Stimulated activated naive CD4-positive, alpha-beta T cell treated with Interleukin-2 at 50 U/mL for 16 hours (primary cell): ENCODE results near the gene GTF3C1.

Experiments used
- DNase-seq: peaks from one replicate; lab custom pipeline; 2025; lab: John Stamatoyannopoulos, UW

The GTF3C1 gene

GRCh38 chr16:27426423-27427408, 123.0 kb downstream of the GTF3C1 start:
- DNase-seq: peak; percentile 55

DNA sequence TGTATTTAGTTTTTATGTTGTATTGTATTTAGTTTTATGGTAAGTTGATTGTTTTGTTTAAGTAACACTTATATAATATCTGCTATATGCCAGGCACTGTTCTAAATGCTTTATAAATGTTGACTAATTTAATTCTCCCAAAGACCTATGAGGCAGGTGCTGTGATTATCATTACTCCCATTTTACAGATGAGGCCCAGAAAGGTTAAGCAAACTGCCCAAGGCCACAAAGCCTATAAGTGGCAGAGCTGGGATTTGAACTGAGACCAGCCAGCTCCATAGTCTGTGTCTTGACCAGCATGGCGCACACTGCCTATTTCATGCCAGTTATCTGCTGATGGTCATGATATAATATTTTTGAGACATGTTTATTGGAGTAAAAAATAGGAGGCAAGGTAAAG, 123.8 kb downstream of the GTF3C1 start:
- no peak for DNase-seq

- DNase-seq: no peak
Observed at GRCh38 chr16:27424772-27425498, 124.8 kb downstream of the GTF3C1 start.

DNA sequence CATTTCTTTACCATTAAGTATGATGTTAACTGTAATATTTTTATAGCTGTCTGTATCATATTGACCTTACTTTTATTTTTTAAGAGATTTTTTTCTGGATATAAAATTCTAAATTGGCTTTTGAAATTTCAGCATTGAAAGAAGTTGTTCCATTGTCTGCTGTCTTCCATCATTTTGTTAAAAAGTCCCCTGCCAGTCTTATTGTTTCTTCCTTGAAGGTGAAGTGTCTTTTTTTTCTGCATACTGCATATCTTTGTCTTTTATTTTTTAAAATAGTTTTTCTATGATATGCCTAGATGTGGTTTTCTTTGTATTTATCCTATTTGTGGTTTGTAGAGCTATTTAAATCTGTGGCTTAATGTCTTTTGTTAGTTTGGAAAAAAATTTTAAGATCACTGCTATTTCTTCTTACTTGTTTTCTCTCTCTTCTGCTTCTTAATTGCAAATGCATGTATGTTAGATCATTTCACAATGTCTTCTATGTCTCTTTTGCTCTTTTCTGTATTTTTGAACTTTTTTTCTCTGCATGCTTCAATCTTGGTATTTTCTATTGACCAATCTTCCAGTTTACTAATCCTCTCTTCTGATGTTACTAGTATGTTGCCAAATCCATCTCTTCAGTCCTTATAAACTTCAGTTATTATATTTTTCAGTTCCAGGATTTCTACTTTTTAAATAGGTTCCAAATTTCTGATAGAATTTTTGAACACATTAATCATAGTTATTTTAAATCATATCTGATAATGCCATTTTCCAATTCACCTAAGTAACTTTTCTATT, 127.6 kb downstream of the GTF3C1 start:
- no peak for DNase-seq

DNA sequence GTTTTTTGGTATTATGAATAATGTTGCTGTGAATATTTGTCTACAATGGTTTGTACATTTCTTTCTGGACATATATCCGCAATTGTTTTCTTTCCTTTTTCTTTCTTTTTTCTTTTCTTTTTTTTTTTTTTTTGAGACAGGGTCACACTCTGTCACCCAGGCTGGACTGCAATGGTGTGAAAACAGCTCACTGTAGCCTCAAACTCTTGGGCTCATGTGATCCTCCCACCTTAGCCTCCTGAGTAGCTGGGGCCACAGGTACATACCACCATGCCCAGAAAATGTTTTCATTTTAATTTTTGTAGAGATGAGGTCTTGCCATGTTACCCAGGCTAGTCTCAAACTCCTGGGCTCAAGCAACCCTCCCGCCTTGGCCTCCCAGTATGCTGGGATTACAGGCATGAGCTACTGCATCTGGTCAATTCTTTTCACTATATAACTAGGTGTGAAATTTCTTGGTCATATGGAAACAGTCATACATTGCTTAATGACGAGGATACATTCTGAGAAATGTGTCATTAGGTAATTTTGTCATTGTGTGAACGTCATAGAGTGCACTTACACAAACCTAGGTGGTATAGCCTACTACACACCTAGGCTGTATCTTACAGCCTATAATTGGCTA, 132.6 kb downstream of the GTF3C1 start:
- DNase-seq: no peak

- no peak for DNase-seq
Observed at GRCh38 chr16:27414788-27415431, 134.8 kb downstream of the GTF3C1 start.

DNA sequence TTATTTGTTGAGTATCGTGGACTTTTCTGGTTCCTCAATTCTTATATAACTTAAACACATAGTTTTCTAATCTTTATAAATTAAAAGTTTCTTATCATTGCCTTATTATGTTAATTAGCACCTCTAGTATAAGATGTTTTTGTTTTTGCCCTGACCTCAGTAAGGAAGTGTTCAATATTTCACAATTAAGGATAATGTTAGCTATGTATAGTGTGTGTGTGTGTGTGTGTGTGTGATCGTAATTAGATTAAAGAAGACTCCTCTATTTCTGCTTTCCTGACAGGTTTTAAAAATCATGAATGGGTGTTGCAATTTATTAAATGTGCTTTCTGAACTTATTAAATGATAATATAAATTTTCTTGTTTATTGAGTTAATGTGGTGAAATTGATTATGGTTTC, 135.8 kb downstream of the GTF3C1 start:
- DNase-seq: no peak

- DNase-seq: no peak
Observed at GRCh38 chr16:27410761-27411160, 139.0 kb downstream of the GTF3C1 start.
